DMS53 treated with DMSO at 0.1 percent for 48 hours (cell line): ENCODE measurements around the gene FAM114A1.
"Not testable (repeated sequence)": the region's sequence is repeated elsewhere in the genome, so short reads cannot be mapped to it uniquely, and the experiment has no call there.

Source experiments
- DNase-seq: peaks from one replicate; lab custom pipeline; 2025; ENCODE audit not compliant: unreplicated experiment; lab: John Stamatoyannopoulos, UW

The FAM114A1 gene

DNA sequence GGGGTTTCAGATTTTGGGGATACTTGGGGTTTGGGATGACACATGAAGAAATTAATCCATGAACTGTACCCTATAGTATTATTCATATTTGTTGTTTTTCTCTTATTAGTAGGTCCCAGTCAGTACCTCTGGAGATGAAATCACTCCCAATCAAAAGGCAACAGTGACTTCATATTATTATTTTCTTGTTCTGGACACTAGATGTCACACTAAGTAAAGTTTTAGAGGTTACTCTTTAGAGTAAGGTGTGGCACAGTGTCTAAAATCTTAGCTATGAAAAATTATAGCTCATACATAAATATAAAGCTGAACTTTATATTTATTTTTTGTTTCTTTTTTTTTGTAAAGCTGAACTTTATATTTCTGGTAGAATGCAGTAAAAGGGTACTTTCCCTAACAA, 35.1 kb downstream of the FAM114A1 start:
- peak; percentile 77 for DNase-seq

GRCh38 chr4:38904090-38904666, 36.6 kb downstream of the FAM114A1 start:
- DNase-seq: peak; percentile 77

DNA sequence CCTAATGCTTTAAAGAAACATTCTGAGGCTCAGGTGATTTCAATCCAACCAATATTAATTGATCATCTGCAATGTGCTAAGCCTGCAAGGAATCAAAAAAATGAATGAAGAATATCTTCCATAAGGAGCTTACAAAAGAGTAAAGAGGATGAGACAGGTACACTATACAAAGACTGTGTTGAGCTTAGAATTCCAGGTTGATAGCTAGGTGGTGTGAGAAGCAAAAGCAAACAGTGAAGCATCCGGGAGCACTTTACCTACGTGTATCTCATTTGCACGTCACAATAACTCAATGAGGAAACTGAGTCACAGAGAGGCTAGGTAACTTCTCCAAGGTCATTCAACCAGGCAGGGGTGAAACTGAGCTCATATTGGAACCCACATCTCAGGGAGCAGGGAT, 37.1 kb downstream of the FAM114A1 start:
- DNase-seq: no peak

DNA sequence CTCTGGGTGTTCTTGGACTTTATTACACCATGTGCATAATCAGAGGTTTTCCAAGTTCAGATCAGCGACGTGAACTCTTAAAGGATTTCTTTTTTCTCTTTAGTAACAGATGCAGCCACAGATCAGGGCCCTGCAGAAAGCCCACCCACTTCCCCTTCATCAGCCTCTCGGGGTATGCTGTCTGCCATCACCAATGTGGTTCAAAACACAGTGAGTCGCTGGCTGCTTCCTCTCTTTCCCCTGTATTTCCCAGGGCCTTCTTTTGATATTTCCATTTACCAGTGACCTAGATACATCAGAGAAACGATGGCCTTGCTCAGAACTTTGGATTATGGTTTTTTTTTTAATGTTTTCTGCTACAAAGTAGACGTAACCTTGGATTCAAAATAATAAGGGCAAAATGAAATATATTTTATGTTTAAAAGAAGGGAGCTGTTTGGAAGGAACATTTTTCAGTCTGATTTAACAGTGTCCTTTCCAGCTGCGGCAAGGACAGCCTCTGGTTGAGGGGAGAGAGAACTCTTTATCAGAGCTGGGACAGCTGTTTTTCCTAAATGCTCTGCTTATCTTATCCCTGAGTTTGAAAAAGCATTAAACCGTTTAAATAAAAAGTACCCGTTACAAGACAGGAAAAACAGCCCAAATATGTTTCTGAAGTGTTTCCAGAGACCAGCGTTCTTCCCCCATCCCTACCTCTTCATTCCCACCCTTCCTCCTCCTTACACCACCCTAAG, 38.2 kb downstream of the FAM114A1 start:
- no peak for DNase-seq

GRCh38 chr4:38907696-38908270, 40.2 kb downstream of the FAM114A1 start:
- DNase-seq: no peak

- no peak for DNase-seq
These were observed 41.4 kb downstream of the FAM114A1 start for GRCh38 chr4:38909015-38909414.

- no peak for DNase-seq
These were observed 43.7 kb downstream of the FAM114A1 start for GRCh38 chr4:38911257-38911656.

- no peak for DNase-seq
These were observed 47.2 kb downstream of the FAM114A1 start for GRCh38 chr4:38914854-38915253.

DNA sequence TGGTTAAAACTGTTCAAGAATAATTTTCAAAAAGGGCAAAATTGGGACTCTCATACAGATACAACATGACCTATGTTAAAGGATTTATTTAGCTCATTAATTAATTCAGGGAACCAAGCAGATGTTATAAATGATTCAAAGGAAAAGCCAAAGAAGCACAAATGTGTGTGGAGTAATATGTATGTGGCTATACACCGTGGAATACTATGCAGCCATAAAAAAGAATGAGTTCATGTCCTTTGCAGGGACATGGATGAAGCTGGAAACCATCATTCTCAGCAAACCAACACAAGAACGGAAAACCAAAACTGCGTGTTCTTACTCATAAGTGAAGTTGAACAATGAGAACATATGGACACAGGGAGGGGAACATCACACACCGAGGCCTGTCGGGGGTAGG, 48.7 kb downstream of the FAM114A1 start:
- DNase-seq: not testable (repeated sequence)

- DNase-seq: no peak
These were observed 49.9 kb downstream of the FAM114A1 start for GRCh38 chr4:38917481-38918025.

DNA sequence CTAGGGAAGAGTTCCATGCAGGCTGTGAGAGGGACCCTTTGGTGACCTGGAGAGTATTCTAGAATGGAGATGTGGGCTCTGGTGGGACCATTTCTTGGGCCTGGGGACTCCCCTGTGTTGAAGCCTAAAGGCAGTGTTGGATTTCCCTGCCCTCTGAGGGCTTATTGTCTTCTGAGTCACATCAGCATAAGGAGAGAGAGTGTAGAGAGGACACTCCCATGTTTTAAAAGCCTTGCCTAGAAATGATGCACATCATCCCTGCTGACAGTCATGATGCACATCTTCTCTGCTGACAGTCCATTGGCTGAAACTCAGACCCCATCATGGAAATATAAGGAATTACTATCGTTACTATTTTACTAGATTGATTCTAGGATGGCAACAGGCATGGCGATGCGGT, 51.9 kb downstream of the FAM114A1 start:
- no peak for DNase-seq

GRCh38 chr4:38920186-38920585, 52.6 kb downstream of the FAM114A1 start:
- DNase-seq: no peak

DNA sequence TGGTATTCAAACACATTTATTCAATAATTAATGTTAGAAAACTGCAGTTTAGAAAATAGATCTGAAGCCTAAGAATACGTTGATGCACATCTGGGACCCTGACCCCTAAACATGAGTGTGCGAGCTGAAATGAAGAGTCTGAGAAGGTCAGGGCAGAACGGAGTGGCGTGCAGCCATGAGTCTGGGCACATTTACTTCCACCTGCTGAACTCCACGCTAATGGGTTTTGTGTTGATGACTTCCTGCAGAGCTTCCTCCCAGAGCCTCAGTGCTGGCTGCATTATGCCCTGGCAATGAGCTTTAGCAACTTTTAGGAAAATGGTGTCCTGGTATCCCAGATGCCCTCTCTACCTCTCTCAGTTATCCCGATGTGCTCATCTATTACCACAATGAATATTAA, 53.1 kb downstream of the FAM114A1 start:
- no peak for DNase-seq

DNA sequence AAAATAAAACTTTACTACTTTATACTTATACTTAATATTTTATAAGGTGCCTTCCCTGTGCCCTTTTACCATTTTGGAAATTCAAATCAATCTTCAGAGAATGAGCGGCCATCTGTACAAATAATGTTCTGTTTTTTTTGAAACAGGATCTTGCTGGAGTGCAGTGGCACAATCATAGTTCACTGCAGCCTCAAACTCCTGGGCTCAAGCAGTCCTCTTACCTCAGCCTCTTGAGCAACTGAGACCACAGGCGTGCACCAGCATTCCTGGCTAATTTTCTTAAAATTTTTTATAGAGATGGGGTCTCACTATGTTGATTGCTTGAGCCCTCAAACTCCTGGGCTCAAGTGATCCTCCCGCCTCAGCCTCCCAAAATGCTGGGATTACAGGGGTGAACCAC, 53.5 kb downstream of the FAM114A1 start:
- no peak for DNase-seq

GRCh38 chr4:38923746-38924145, 56.1 kb downstream of the FAM114A1 start:
- DNase-seq: no peak

- DNase-seq: no peak
These were observed 56.7 kb downstream of the FAM114A1 start for GRCh38 chr4:38924353-38924752.

GRCh38 chr4:38925492-38926413, 58.1 kb downstream of the FAM114A1 start:
- no peak for DNase-seq

GRCh38 chr4:38926896-38927295, 59.3 kb downstream of the FAM114A1 start:
- DNase-seq: no peak

DNA sequence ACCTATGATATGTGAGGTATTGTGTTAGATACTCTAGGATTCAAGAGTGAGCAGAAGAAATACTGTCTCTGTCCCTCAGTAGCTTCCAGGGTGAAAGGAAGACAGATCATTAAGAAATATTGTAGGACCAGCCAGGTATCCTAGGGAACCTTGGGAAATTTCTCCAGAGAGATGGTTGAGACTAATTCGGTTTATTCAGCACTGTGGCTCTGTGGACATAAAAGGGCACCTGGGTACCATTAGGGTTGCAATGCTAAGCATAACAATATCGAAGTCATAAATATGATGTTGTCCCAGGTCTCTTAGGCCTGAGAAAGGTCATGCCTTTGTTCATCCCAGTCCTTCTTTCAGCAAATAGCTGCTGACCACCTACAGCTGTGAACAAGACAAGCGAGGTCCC, 61.0 kb downstream of the FAM114A1 start:
- DNase-seq: no peak

GRCh38 chr4:38928974-38929373, 61.4 kb downstream of the FAM114A1 start:
- no peak for DNase-seq

DNA sequence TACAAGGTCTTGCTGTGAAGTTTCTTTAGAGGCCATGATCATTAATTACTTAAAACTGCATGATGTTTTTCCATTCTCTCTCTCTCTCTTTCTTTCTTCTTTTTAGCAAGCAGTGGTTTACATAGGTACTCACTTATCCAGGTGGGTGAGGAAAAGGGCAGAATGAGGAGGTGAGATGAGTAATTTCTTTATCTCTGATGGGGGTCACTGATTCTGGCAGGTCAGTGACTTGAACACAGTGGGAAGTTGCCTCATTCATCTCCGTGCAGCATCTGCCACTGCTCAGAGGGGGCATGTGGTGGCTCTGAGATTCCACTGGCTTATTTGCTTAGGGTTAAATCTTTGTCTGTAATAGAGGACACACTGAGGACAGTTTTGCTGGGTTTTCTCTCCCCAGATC, 62.6 kb downstream of the FAM114A1 start:
- DNase-seq: no peak
